GM12873 (cell line): ENCODE data around the gene PSMB11.
A peak's percentile ranks its signal among the peaks of the same experiment; 100 is the strongest.

Source experiments
- CTCF ChIP-seq: IDR thresholded peaks from 2 replicates; pipeline ENCODE4 v1.5.1; 2012; ENCODE audit warnings: low read depth, mild to moderate bottlenecking, moderate library complexity, low read length, control low read depth; ENCODE audit not compliant: insufficient read depth; ENCODE audit errors: missing control alignments

The PSMB11 gene

GRCh38 chr14:23057757-23058653 lies 16.0 kb downstream of the PSMB11 start:
- peak; percentile 96 for TF ChIP-seq CTCF

GRCh38 chr14:23058654-23059504 lies 16.9 kb downstream of the PSMB11 start:
- TF ChIP-seq CTCF: no peak

GRCh38 chr14:23060536-23061260 lies 18.7 kb downstream of the PSMB11 start:
- TF ChIP-seq CTCF: no peak

GRCh38 chr14:23062002-23062401 lies 20.0 kb downstream of the PSMB11 start:
- no peak for TF ChIP-seq CTCF

- TF ChIP-seq CTCF: no peak
Observed at GRCh38 chr14:23063601-23064000, 21.6 kb downstream of the PSMB11 start.

GRCh38 chr14:23066368-23066767 lies 24.4 kb downstream of the PSMB11 start:
- no peak for TF ChIP-seq CTCF
